Measurements from ENCODE around the gene FOSL1. TPM values are rescaled to one million over a fixed set of nuclear protein-coding genes. Genes with fewer than 3 reads are reported as not detected.

FOSL1 gene
- 0.54 TPM for polyA plus RNA-seq (ENCODE audit: insufficient read length)

GRCh38 chr11:65900125-65900898 lies at the start of gene FOSL1:
FOSL1 (minus strand) TSS chr11:65900388; CDS start chr11:65900339, 49 bp downstream.
- DNase-seq, result peak; percentile 55

DNA sequence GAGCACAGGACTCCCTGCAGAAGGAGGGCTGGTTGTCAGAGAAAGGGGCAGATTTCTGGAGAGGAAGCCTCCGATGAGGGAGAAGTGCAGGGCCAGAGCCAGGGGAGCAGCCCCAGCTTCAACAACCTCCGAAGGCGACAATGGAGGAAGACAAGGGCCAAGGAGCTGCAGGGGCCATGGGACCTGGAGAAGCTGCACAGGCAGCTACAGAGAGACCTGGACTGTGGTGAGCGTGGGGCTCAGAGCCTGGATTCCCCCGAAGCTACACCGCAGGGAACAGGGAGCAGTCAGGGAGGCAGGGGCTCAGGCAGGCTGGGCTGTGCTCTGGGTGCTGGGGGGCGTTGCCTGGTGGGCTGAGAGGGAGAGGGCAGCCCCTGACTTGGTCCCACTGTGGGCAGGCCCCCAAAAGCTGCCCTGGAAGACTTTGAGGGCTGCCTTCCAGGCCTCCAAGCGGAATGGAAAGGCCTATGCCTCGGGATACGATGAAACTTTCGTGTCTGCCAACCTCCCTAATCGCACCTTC lies 47.5 kb upstream of the FOSL1 start:
- no peak for DNase-seq

GRCh38 chr11:65947133-65947532 lies 46.9 kb upstream of the FOSL1 start:
- no peak for DNase-seq

DNA sequence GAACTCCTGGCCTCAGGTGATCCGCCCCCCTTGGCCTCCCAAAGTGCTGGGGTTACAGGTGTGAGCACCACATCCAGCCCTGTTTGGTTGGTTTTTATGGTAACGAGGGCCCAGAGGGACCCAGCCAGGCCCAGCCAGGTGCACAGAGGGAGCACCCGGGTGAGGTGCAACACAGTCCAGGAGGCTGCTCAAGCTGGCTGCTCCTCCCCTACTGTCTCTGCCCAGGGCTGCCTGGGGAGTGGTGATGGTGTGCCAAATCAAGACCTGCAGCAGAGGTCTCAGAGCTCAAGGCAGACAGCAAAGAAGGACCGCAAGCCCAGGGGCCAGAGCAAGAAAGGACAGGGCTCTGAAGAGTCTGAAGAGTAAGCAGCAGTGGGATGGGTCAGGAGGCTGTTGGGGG lies 46.5 kb upstream of the FOSL1 start:
- DNase-seq, result no peak

- no peak for DNase-seq
Measured at GRCh38 chr11:65945941-65946558, 45.9 kb upstream of the FOSL1 start.

DNA sequence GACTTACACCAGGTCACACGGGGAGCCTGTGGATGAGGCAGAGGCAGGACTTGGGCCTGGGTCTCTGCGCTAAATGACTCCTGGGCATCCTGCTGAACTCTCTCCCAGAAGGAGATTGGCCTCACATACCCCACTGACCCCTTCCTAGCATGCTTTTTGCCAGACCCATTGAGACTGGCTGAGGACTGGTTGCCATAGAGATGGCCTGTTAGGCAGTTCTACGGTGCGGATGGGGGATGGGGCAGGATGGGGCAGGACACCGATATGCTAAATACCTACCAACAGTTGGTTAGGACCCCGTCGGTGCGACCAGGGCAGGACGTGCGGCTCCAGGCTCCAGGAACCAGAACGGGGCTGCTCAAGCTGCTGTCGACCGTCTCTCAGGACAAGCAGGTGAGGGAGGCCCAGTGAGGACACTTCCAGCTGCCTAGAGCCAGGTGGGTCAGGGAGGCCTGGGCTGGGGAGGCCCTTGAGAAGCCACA lies 45.3 kb upstream of the FOSL1 start, which contains the start of gene TSGA10IP:
Gene TSGA10IP, plus strand, starts transcription at position 51 of the 482 bp plus-strand sequence. Its CDS starts 196 bp downstream, at position 247.
- no peak for DNase-seq

DNA sequence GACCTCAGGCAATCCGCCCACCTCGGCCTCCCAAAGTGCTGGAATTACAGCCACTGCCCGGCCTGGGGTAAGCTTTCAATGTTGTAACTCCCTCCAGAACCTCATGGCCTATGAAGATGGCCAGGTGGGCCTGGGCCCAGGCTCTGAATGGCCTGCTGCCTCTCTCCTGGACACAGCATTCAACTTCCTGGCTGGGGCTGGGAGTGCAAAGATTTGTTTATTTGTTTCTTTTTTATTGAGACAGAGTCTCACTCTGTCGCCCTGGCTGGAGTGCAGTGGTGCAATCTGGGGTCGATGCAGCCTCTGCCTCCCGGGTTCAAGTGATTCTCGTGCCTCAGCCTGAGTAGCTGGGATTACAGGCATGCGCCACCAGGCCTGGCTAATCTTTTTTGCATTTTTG lies 44.6 kb upstream of the FOSL1 start:
- DNase-seq, result no peak

DNA sequence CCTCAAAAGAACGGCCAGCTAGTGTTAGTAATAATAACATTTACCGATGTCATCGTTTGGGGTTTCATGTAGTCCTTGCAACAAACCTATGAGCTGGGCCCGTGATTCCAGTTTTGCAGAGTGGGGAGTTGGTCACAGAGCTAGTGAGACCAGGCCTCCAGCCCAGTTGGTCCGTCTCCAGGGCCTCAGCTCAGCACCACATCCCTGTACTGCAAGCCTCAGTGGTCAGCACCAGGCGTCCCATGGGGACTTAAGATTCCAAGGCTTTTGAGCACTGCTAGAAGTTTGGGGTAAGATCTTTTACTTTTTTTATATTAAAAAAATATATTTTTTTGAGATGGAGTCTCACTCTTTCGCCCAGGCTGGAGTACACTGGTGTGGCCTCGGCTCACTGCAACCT lies 44.0 kb upstream of the FOSL1 start:
- no peak for DNase-seq

DNA sequence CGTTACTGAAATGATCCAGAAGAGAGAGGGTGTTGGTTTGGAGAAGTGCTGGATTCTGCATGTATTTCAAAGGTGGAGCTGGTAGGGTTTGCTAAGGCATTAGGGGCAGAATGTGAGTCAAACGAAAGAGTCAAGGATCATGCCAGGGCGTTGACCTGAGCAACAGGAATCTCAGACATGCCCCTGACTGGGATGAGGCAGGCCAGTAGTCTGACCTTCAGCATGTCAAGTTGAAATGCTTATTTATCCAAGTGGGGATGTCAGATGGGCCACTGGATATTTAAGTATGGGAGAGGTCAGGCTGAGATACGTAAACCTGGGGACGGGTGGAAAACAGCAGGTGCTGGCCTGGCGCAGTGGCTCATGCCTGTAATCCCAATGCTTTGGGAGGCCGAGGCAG lies 42.3 kb upstream of the FOSL1 start:
- no peak for DNase-seq

DNA sequence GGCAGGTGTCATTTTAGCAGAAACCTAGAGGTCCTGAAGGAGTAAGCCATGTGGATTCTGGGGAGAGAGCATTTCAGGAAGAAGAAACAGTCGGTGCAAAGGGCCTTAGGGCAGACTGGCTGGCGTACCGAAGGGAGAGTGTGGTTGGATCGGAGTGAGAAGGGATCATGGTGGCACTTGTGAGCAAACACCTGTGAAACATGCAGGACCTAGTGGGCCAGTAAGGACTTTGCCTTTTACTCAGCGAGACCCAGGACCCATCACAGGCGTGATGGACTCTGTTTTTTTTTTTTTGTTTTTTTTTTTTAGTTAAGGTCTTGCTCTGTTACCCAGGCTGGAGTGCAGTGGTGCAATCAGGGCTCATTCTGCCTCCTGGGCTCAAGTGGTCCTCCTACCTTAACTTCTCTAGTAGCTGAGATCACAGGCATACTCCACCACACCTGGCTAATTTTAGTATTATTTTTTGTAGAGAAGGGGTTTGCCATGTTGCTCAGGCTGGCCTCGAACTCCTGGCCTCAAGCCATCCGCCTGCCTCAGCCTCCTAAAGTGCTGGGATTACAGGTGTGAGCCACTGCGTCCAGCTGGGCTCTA lies 41.6 kb upstream of the FOSL1 start:
- DNase-seq, result no peak

GRCh38 chr11:65937766-65938165 lies 37.6 kb upstream of the FOSL1 start:
- no peak for DNase-seq

- no peak for DNase-seq
Measured at GRCh38 chr11:65934014-65934413, 33.8 kb upstream of the FOSL1 start.

GRCh38 chr11:65932558-65932919 lies 32.4 kb upstream of the FOSL1 start:
- DNase-seq, result no peak

DNA sequence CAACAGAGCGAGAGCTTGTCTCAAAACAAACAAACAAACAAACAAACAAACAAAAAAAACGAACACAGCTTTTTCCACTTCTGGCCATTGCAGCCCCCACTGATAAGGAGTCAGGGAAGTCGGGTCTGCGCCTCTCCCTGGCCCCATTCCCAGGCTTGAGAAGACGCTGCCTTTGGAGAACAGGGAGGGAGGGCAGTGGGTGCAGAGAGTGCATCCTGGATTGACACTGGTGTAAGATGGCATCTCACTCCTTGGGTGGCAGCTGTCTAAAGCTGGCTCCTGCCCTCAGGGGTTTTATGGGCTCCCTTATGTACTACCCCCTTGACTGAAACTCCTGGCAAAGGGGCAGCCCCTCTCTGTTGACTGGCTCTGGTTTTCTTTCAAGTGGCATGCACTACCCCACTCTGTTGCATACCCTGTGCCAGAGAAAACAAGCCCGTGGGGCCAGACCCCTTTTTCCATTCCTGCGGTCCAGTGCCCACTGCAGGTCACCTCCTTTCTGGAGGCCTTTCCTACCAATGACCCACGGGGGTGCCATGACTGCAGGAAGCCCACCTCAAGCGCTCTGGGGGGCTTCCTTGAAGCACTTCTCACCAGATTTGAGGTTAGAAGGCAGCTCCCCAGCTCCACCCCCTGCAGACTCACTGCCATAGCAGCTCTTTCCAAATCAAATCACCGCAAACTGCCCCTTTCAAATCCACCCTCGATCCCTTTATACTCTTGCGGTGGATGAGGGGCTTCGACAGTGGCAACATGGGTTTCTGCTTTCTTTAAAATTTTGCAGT lies 31.8 kb upstream of the FOSL1 start:
- no peak for DNase-seq

DNA sequence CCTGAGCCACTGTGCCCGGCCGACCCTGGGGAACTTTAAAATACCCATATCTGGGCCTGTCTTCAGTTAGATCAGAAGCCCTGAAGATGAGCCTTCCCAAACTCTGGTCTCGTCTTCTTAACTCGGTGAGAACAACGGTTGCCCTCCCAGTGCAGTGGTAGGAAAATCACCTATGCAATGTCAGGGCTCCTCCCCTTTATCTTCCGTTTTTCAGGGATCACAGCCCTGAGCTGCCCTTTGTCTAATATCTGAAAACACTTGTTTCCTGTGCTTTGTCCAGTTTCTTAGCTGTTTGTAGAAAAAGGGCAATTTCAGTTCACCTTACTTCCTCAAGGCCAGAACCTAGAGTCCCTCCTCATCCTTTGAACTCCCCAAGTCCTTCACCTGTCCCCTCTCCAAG lies 28.5 kb upstream of the FOSL1 start:
- no peak for DNase-seq

- no peak for DNase-seq
Measured at GRCh38 chr11:65927904-65928397, 27.8 kb upstream of the FOSL1 start.

- no peak for DNase-seq
Measured at GRCh38 chr11:65925397-65925796, 25.2 kb upstream of the FOSL1 start.

DNA sequence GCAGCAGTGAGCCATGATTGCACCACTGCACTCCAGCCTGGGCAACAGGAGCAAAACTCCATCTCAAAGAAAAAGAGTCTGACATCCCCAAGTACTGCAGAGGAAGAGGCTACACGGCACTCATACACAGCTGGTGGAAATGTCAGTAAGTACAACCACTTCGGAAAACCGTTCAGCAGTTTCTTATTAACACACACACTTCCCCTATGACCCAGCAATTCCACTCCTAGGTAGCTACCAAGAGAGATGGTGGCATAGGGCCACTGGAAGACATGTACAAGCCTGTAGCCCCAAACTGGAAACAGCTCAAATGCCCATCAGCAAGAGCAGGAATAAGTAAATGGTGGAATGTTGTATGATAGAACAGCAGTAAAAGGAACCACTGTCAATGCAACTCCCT lies 22.4 kb upstream of the FOSL1 start:
- no peak for DNase-seq

DNA sequence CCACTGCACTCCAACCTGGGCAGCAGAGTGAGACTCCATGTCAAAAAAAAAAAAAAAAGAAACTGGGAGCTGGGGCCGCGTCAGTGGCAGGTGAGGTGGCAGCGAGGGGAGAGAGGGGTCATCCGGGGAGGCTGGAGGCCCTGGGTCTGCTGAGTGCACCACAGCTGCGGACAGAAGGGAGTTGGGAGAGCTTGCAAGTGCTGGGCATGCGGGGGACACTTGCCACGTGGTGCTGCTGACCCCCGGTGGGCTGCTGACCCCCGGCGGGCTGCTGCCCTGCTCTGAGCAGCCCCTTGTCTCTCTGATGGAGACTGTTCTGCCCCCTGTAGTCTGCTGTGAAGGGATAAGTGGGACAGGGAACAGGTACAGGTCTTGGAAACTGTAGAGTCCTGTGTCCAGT lies 21.7 kb upstream of the FOSL1 start:
- no peak for DNase-seq

DNA sequence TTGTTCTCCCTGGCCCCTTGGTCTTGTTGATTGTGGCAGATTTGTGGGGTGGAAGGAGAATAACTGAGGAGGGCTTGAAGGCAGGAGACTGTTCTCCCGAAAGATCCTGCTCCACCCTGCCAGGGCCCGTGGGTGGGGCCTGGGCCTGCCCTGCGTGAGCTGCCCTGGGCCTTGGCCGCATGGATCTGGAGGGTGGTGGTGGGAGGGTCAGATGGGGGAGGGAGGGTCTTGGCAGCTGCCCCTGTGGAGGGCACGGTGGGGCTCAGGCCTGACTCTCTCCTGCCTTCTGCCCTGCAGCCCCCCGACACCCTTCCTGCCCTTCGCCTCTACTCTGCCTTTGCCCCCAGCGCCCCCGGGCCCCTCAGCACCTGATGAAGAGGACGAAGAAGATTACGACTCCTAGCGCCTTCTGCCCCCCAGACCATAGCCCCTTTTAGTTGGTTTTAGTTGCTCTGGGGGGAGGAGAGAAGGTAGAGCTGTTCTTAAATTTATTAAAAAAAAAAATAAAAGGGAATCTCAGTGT lies 20.9 kb upstream of the FOSL1 start:
- DNase-seq, result no peak

DNA sequence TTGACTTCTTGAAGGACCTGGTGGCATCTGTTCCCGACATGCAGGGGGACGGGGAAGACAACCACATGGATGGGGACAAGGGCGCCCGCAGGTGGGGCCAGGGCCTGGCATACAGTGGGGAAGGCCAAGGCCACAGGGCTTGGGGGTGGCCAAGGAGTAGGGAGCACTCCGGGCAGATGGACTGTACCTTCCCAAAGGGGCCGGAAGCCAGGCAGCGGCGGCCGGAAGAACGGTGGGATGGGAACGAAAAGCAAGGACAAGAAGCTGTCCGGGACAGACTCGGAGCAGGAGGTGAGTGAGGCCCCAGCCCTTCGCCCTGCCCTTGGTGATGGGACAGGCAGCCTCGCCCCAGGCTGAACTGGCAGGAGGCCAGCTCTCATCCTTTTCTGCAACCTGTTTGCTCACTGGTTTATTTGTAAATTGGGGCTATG lies 20.2 kb upstream of the FOSL1 start:
- DNase-seq, result no peak

All from hindlimb muscle (tissue), 1 donor.